Measurements from ENCODE around the gene C2orf68. TPM values are rescaled to one million over a fixed set of nuclear protein-coding genes. Genes with fewer than 3 reads are reported as not detected.
"Not testable (repeated sequence)": the region's sequence is repeated elsewhere in the genome, so short reads cannot be mapped to it uniquely, and the experiment has no call there.

Gene C2orf68
- total RNA-seq, 1 donor from 2014 or later = 1.6 TPM

- Histone ChIP-seq H3K4me3 (peak overlapping the region; percentile 96), H3K27me3 (no peaks in the 10 kb centered on the region), H3K9me3 (no peaks in the 10 kb centered on the region), H3K4me1 (peaks cover 0 to 27% of the 10 kb centered on the region in 2 donors), H3K36me3 (peaks cover 5 to 20% of the 10 kb centered on the region in 2 donors), H3K27ac (peak overlapping the region; percentile 83 to 87)
- intact Hi-C loops (cut with DNase I) = loop anchor here (10.0 kb wide), 1 partner anchor 494 kb away; the partner anchor contains the start of genes POLR1A and PTCD3
- no peak for DNase-seq (ENCODE audit: low spot score in 2 of 2)
- no peak for TF ChIP-seq CTCF (IDR thresholded peaks at IDR 0.05)
These were observed 605 bp downstream of the C2orf68 start for GRCh38 chr2:85611217-85611704.

- peaks cover 10 to 46% of the 10 kb centered on the region in 2 donors for H3K4me1 ChIP-seq
- peak overlapping the region; percentile 24 to 43 for H3K27ac ChIP-seq
These were observed 4.3 kb downstream of the C2orf68 start for GRCh38 chr2:85607268-85608215.

GRCh38 chr2:85606116-85606455, 5.8 kb downstream of the C2orf68 start:
- H3K9me3 ChIP-seq = no peaks in the 10 kb centered on the region
- peaks cover 10 to 48% of the 10 kb centered on the region in 2 donors for H3K4me1 ChIP-seq
- intact Hi-C loops (cut with DNase I) = no loop called here
- H3K4me3 ChIP-seq = peak overlapping the region in 1 of 2 donors; percentile 16
- H3K36me3 ChIP-seq = peaks cover 5 to 20% of the 10 kb centered on the region in 2 donors
- no peak for DNase-seq (ENCODE audit: low spot score in 2 of 2)
- no peak for TF ChIP-seq CTCF (IDR thresholded peaks at IDR 0.05)
- no peaks in the 10 kb centered on the region for H3K27me3 ChIP-seq
- peak overlapping the region; percentile 58 to 63 for H3K27ac ChIP-seq

More at GRCh38 chr2:85607268-85608215, 4.3 kb downstream of the C2orf68 start:
- intact Hi-C loops (cut with DNase I) = no loop called here
- no peak for TF ChIP-seq CTCF (IDR thresholded peaks at IDR 0.05)
- no peak overlapping the region for H3K4me3 ChIP-seq
- peaks cover 5 to 20% of the 10 kb centered on the region in 2 donors for H3K36me3 ChIP-seq
- H3K27me3 ChIP-seq = no peaks in the 10 kb centered on the region
- no peak for DNase-seq (ENCODE audit: low spot score in 2 of 2)
- H3K9me3 ChIP-seq = no peaks in the 10 kb centered on the region

GRCh38 chr2:85605406-85606115, 6.3 kb downstream of the C2orf68 start:
- no peak for DNase-seq (ENCODE audit: low spot score in 2 of 2)
- Histone ChIP-seq H3K27me3 (no peaks in the 10 kb centered on the region), H3K4me1 (peaks cover 10 to 46% of the 10 kb centered on the region in 2 donors), H3K4me3 (peak overlapping the region; percentile 16), H3K27ac (peak overlapping the region; percentile 58 to 63), H3K9me3 (no peaks in the 10 kb centered on the region), H3K36me3 (peaks cover 5 to 20% of the 10 kb centered on the region in 2 donors)
- intact Hi-C loops (cut with DNase I) = no loop called here
- TF ChIP-seq CTCF (IDR thresholded peaks at IDR 0.05) = no peak

GRCh38 chr2:85604568-85605339, 7.1 kb downstream of the C2orf68 start:
- H3K27ac ChIP-seq = peak overlapping the region; percentile 58 to 63
- intact Hi-C loops (cut with DNase I) = no loop called here
- H3K4me1 ChIP-seq = peaks cover 10 to 41% of the 10 kb centered on the region in 2 donors
- peaks cover 5 to 22% of the 10 kb centered on the region in 2 donors for H3K36me3 ChIP-seq
- H3K9me3 ChIP-seq = no peaks in the 10 kb centered on the region
- DNase-seq (ENCODE audit: low spot score in 2 of 2) = no peak
- TF ChIP-seq CTCF (IDR thresholded peaks at IDR 0.05) = no peak
- no peaks in the 10 kb centered on the region for H3K27me3 ChIP-seq
- H3K4me3 ChIP-seq = peak overlapping the region; percentile 16 to 87

- intact Hi-C loops (cut with DNase I); H3K27me3 ChIP-seq; H3K9me3 ChIP-seq; DNase-seq (ENCODE audit: low spot score in 2 of 2): not testable (repeated sequence)
- Histone ChIP-seq H3K4me3 (peak overlapping the region; percentile 86 to 87), H3K36me3 (peaks cover 10 to 25% of the 10 kb centered on the region in 2 donors), H3K27ac (peak overlapping the region; percentile 42 to 63), H3K4me1 (peaks cover 10 to 41% of the 10 kb centered on the region in 2 donors)
These were observed 7.8 kb downstream of the C2orf68 start for GRCh38 chr2:85604133-85604444.
